Adrenal gland (tissue), 12 donors: ENCODE measurements around the gene YTHDF1. TPM values are rescaled to one million over a fixed set of nuclear protein-coding genes. Genes with fewer than 3 reads are reported as not detected.

Experiments used
- DNase-seq, 7 donors: peaks; one replicate each; pipeline ENCODE4 v3.0.0-alpha.2; 2019 to 2020
- H3K27ac ChIP-seq, 5 donors: fragments of 200-600 bp; sonication (generic) in 4 of 5; 1 replicate in 3 of 5; 2 replicates in 2 of 5; pipeline versions ENCODE4 v1.5.1 to v1.8.0; 2016 to 2020; ENCODE audit warnings: mild to moderate bottlenecking in 1 of 5
- H3K27me3 ChIP-seq: fragments of 200-600 bp; 2 replicates; pipeline ENCODE4 v1.8.0; 2021
- H3K36me3 ChIP-seq, 2 donors: fragments of 200-600 bp; replicated peaks in 1 of 2; 1 replicate in 1 of 2; 2 replicates in 1 of 2; pipeline versions ENCODE4 v1.5.1 to v1.8.0; 2018 to 2022
- H3K4me1 ChIP-seq, 2 donors: fragments of 200-600 bp; replicated peaks in 1 of 2; 1 replicate in 1 of 2; 2 replicates in 1 of 2; pipeline versions ENCODE4 v1.5.1 to v1.8.0; 2018 to 2021
- H3K4me3 ChIP-seq, 4 donors: fragments of 200-600 bp; sonication (generic) in 3 of 4; one replicate each; pipeline ENCODE4 v1.5.1; 2016 to 2018
- H3K9me3 ChIP-seq, 3 donors: fragments of 200-600 bp; sonication (generic) in 1 of 3; replicated peaks in 1 of 3; 1 replicate in 2 of 3; 2 replicates in 1 of 3; pipeline versions ENCODE4 v1.5.1 to v1.8.0; 2016 to 2021
- POLR2A ChIP-seq, 2 donors: fragments of 450-650 bp; IDR thresholded peaks; one replicate each; pipeline ENCODE4 v1.6.1; 2017; ENCODE audit warnings: antibody characterized with exemption in 2 of 2, mild to moderate bottlenecking in 2 of 2, moderate library complexity in 1 of 2
- WGBS, 4 donors: extraction: QIAGEN DNeasy Blood & Tissue Kit in 2 of 4; methylation state at CpG; one replicate each; pipeline versions ENCODE4 v1.1.5 to v1.1.7; 2013 to 2017; 5-methylcytosine and 5-hydroxymethylcytosine counted together
- intact Hi-C, 2 donors: fragments of 100-400 bp; cut with DNase I; formaldehyde crosslinking; loops; one replicate each; pipeline versions ENCODE4 v1.14.1 to v1.15.0; 2022 to 2023
- polyA plus RNA-seq, 3 donors: library from polyadenylated mRNA; stranded (reverse); fragments of 200-250 nt in 2 of 3; fragments of 350-450 nt in 1 of 3; fragmentation: Illumina TruSeq in 1 of 3; extraction: RNeasy Lipid Tissue Mini Kit (QIAGEN cat#74804) in 1 of 3; gene quantifications; one replicate each; pipeline ENCODE4 v1.2.3, GENCODE V29; 2013 to 2014
- total RNA-seq, 9 donors: library from RNA; depleted of rRNA in 4 of 9; stranded (reverse); fragments of >200 nt in 4 of 9; fragments of 120-200 nt in 1 of 9; fragmentation: NEBNext Ultra II Directional in 1 of 9; extraction: Animal tissue kit (Norgen Biotek cat#: 25700) in 1 of 9; gene quantifications; one replicate each; pipeline versions ENCODE4 v1.1.0 to v1.2.4, GENCODE V29; 2013 to 2023
- TF ChIP-seq, protein P1 (sequence below), 6 experiments: fragments of 450-650 bp in 4 of 6; fragments of 200-600 bp in 2 of 6; sonication (generic) in 1 of 6; IDR thresholded peaks; 1 replicate in 5 of 6; 2 replicates in 1 of 6; pipeline versions ENCODE4 v1.5.1 to v1.8.0; 2016 to 2021; ENCODE audit warnings: antibody characterized with exemption in 6 of 6, mild to moderate bottlenecking in 2 of 6, moderate library complexity in 1 of 6
- donor health status: healthy with polysubstance abuse.
- donor health status: Bipolar disorder and iron deficiency.
- donor health status: DM: yes; HTN: yes; CAD: no.
- donor health status: DM: no; HTN: no; CAD: no.
- donor health status: DM: no; HTN: no; CAD: no.
- donor health status: DM: yes; HTN: yes; CAD: no.

The YTHDF1 gene
- total and polyA plus RNA-seq, 12 donors, result 18.1 to 41.9 (median 32.5) TPM

DNA sequence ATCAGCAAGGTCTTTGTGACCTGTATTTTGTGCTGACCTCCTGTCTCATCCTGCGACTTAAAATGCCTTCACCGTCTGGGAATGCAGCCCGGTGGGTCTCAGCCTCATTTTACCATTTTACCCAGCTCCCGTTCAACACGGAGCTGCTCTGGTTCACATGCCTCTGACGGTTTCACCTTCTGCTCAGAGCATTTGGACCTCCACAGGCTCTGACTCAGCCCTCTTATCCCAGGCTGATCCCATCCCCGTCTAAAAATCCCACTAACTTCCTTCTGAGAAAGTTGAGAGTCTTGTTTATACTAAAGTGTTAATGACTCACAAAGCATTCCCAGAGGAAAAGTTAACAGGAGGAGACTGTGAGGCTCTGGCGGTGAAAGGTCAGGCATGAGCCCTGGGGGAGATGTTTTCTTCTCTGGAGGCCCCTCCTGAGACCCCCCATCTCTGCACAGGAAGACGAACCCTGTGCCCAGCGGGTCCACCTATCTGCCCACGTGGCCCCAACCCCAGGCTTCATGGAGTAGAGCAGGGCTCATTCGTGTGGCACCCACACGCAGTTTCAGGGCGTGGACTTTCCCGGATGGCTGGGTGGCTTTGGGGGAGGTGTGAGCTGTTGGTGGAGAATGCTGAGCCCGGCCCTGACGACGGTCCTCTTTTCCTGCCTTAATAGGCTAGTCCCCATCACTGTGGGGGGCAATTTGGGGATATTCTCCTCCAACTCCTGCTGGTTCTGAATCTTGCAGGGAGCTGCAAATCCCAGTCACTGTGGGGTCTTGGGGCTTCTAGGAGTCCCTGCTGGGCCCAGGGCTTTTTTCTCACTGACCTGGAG, 16.5 kb upstream of the YTHDF1 start:
- Histone ChIP-seq H3K4me3 (no peak overlapping the region), H3K9me3 (no peaks in the 10 kb centered on the region), H3K27me3 (peaks cover 4% of the 10 kb centered on the region), H3K27ac (no peak overlapping the region), H3K36me3 (no peaks in the 10 kb centered on the region), H3K4me1 (no peaks in the 10 kb centered on the region)
- intact Hi-C loops, result loop anchor here in 1 of 2 donors (5.0 kb wide), 2 partner anchors 50 to 175 kb away; no protein-coding TSS in a partner anchor
- 60 to 72% (median 62%) methylated on average over 15 to 18 of the region's 18 CpGs for WGBS, 4 donors
- TF ChIP-seq POLR2A (IDR thresholded peaks at IDR 0.05), result no peak
- TF ChIP-seq, protein P1, sequence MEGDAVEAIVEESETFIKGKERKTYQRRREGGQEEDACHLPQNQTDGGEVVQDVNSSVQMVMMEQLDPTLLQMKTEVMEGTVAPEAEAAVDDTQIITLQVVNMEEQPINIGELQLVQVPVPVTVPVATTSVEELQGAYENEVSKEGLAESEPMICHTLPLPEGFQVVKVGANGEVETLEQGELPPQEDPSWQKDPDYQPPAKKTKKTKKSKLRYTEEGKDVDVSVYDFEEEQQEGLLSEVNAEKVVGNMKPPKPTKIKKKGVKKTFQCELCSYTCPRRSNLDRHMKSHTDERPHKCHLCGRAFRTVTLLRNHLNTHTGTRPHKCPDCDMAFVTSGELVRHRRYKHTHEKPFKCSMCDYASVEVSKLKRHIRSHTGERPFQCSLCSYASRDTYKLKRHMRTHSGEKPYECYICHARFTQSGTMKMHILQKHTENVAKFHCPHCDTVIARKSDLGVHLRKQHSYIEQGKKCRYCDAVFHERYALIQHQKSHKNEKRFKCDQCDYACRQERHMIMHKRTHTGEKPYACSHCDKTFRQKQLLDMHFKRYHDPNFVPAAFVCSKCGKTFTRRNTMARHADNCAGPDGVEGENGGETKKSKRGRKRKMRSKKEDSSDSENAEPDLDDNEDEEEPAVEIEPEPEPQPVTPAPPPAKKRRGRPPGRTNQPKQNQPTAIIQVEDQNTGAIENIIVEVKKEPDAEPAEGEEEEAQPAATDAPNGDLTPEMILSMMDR (IDR thresholded peaks at IDR 0.05), result no peak
- DNase-seq, result no peak

DNA sequence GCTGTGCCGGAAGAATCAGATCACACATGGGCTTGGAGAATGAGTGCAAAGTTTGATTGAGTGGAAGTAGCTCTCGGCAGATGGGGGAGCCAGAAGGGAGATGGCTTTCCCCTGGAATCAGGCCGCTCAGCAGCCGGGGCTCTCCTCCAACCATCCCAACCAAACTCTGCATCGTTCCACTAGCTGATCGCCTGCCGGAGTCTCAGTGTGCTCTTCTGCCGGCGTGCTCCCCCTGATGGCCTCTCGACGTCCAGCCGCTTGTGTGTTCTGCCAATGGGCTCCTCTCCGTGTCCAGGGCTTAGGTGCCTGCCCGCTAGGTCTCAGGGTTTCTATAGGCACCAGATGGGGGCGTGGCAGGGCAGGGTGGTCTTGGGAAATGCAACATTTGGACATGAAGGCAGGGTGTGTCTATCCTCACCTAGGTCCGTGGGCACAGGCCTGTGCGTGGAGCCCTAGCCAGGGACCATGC, 14.9 kb upstream of the YTHDF1 start:
- H3K4me1 ChIP-seq, result no peaks in the 10 kb centered on the region
- no peak overlapping the region for H3K27ac ChIP-seq
- H3K9me3 ChIP-seq, result no peaks in the 10 kb centered on the region
- peaks cover 4% of the 10 kb centered on the region for H3K27me3 ChIP-seq
- no peaks in the 10 kb centered on the region for H3K36me3 ChIP-seq
- peak; percentile 38 to 75 (median 66) for DNase-seq
- WGBS, 4 donors, result 8 to 17% (median 14%) methylated on average over 13 to 17 of the region's 17 CpGs
- H3K4me3 ChIP-seq, result no peak overlapping the region
- intact Hi-C loops, result loop anchor here in 1 of 2 donors (5.0 kb wide), 2 partner anchors 49 to 174 kb away; no protein-coding TSS in a partner anchor
- no peak for TF ChIP-seq POLR2A (IDR thresholded peaks at IDR 0.05)
- TF ChIP-seq, protein P1 (IDR thresholded peaks at IDR 0.05), result peak; percentile 15 to 60 (median 52)

DNA sequence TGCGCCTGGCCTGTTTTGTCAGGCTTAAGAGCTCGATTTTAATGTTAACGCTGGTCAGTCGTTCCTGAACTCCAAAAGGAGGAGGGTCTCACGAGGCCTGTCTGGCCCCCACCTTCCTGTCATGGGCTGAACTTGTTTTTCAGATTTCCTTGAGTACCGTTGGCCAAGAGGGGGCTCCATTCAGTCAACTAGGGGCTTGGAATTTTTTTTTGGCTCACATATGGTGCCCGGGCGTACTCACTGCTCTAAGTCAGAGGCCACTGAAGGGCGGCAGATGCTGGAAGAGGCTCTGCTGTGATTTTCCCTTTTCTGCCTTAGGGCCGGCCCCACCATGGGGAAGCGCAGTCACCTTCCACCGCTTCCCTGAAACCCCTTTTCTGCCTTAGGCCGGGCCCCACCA, 12.9 kb upstream of the YTHDF1 start:
- 57 to 62% (median 60%) methylated on average over 13 of the region's 13 CpGs for WGBS, 4 donors
- H3K27ac ChIP-seq, result no peak overlapping the region
- intact Hi-C loops, result no loop called here
- H3K27me3 ChIP-seq, result peaks cover 4% of the 10 kb centered on the region
- no peak for DNase-seq
- no peak for TF ChIP-seq POLR2A (IDR thresholded peaks at IDR 0.05)
- TF ChIP-seq, protein P1 (IDR thresholded peaks at IDR 0.05), result no peak
- H3K9me3 ChIP-seq, result no peaks in the 10 kb centered on the region
- peaks cover 0 to 5% of the 10 kb centered on the region in 2 donors for H3K4me1 ChIP-seq
- no peak overlapping the region for H3K4me3 ChIP-seq
- no peaks in the 10 kb centered on the region for H3K36me3 ChIP-seq

DNA sequence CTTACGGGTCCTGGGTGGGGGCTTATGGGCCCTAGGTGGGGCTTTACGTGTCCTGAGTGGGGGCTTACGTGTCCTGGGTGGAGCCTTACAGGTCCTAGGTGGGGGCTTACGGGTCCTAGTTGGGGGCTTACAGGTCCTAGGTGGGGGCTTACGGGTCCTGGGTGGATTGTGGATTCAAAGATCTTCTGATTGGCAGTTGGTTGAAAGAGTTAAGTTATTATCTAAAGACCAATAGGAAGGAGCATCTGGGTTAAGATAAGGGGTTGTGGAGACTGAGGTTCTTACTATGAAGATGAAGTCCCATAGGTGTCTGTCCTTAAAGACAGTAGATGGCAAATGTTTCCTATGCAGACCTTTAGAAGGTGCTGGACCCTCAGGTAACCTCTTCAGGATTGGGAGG, 11.3 kb upstream of the YTHDF1 start:
- intact Hi-C loops, result no loop called here
- no peak for DNase-seq
- no peaks in the 10 kb centered on the region for H3K36me3 ChIP-seq
- H3K4me1 ChIP-seq, result peaks cover 0 to 5% of the 10 kb centered on the region in 2 donors
- TF ChIP-seq POLR2A (IDR thresholded peaks at IDR 0.05), result no peak
- TF ChIP-seq, protein P1 (IDR thresholded peaks at IDR 0.05), result no peak
- peaks cover 4% of the 10 kb centered on the region for H3K27me3 ChIP-seq
- no peaks in the 10 kb centered on the region for H3K9me3 ChIP-seq
- 68 to 86% (median 83%) methylated on average over 4 to 5 of the region's 5 CpGs for WGBS, 4 donors
- H3K27ac ChIP-seq, result no peak overlapping the region
- no peak overlapping the region for H3K4me3 ChIP-seq
